Non-pigmented ciliary epithelial cell (primary cell): ENCODE results near the gene PRPF40A.

Experiments
- DNase-seq: peaks from one replicate; pipeline ENCODE4 v3.0.0-alpha.2; 2010; ENCODE audit warnings: low read depth

The PRPF40A gene

GRCh38 chr2:152651834-152652233 lies 65.4 kb downstream of the PRPF40A start:
- no peak for DNase-seq

- DNase-seq: no peak
Measured at GRCh38 chr2:152650768-152651371, 66.4 kb downstream of the PRPF40A start.

- DNase-seq: no peak
Measured at GRCh38 chr2:152649997-152650396, 67.3 kb downstream of the PRPF40A start.

GRCh38 chr2:152648336-152648735 lies 68.9 kb downstream of the PRPF40A start:
- DNase-seq: no peak

GRCh38 chr2:152647552-152647951 lies 69.7 kb downstream of the PRPF40A start:
- DNase-seq: no peak

GRCh38 chr2:152646775-152647174 lies 70.5 kb downstream of the PRPF40A start:
- peak; percentile 91 for DNase-seq

GRCh38 chr2:152646264-152646663 lies 71.0 kb downstream of the PRPF40A start:
- DNase-seq: no peak

- no peak for DNase-seq
Measured at GRCh38 chr2:152644189-152644873, 72.9 kb downstream of the PRPF40A start.

- no peak for DNase-seq
Measured at GRCh38 chr2:152638590-152638989, 78.7 kb downstream of the PRPF40A start.

- DNase-seq: no peak
Measured at GRCh38 chr2:152638056-152638455, 79.2 kb downstream of the PRPF40A start.

GRCh38 chr2:152637251-152637650 lies 80.0 kb downstream of the PRPF40A start:
- no peak for DNase-seq

- DNase-seq: no peak
Measured at GRCh38 chr2:152635635-152636298, 81.5 kb downstream of the PRPF40A start.

GRCh38 chr2:152632736-152633135 lies 84.5 kb downstream of the PRPF40A start:
- no peak for DNase-seq

GRCh38 chr2:152630466-152630865 lies 86.8 kb downstream of the PRPF40A start:
- no peak for DNase-seq

- no peak for DNase-seq
Measured at GRCh38 chr2:152629202-152629601, 88.1 kb downstream of the PRPF40A start.

- no peak for DNase-seq
Measured at GRCh38 chr2:152627351-152627957, 89.8 kb downstream of the PRPF40A start.

- no peak for DNase-seq
Measured at GRCh38 chr2:152626911-152627339, 90.3 kb downstream of the PRPF40A start.

- no peak for DNase-seq
Measured at GRCh38 chr2:152624805-152625204, 92.5 kb downstream of the PRPF40A start.

- DNase-seq: no peak
Measured at GRCh38 chr2:152623775-152624174, 93.5 kb downstream of the PRPF40A start.

- DNase-seq: no peak
Measured at GRCh38 chr2:152623076-152623740, 94.1 kb downstream of the PRPF40A start.

GRCh38 chr2:152622219-152622618 lies 95.0 kb downstream of the PRPF40A start:
- no peak for DNase-seq

- DNase-seq: no peak
Measured at GRCh38 chr2:152620985-152621384, 96.3 kb downstream of the PRPF40A start.
